HCT116 (cell line): ENCODE measurements around the gene BABAM2. TPM values are rescaled to one million over a fixed set of nuclear protein-coding genes. Genes with fewer than 3 reads are reported as not detected.

Source experiments
- ATAC-seq: fragments of 200-7000 bp; cut with Tn5 transposase; 2 replicates; pipeline ENCODE4 v1.9.1; 2020; ENCODE audit warnings: mild to moderate bottlenecking, moderate library complexity
- BruUV-seq: library from RNA; stranded (reverse); fragments of 400-500 nt; replicated peaks from 2 replicates; lab custom pipeline; 2021; lab: Mats Ljungman, UMichigan
- CTCF ChIA-PET: fragments of 300-600 bp; sonication (Branson Sonifier 250); formaldehyde crosslinking; loops from one replicate; lab custom pipeline; 2021; ENCODE audit warnings: antibody characterized with exemption; lab: Charles Lee
- POLR2A ChIA-PET: fragments of 300-600, 350-600 bp; sonication (Branson Sonifier 250); formaldehyde crosslinking; loops from one replicate; lab custom pipeline; 2021; ENCODE audit warnings: antibody characterized with exemption; lab: Charles Lee
- RAD21 ChIA-PET, 2 experiments: fragments of 300-600 bp; sonication (Branson Sonifier 250); formaldehyde crosslinking; loops; one replicate each; lab custom pipeline; 2023; ENCODE audit warnings: low total read pairs in 2 of 2; ENCODE audit not compliant: uncharacterized antibody in 2 of 2, unreplicated experiment in 2 of 2, low non-redundant PET in 1 of 2; lab: Charles Lee
- DNase-seq: peaks from one replicate; pipeline ENCODE4 v3.0.0-alpha.2; 2010; ENCODE audit warnings: low read depth, low spot score
- H2AFZ ChIP-seq: fragments of 200-600 bp; shearing (Covaris generic), sonication (generic); 2 replicates; pipeline ENCODE4 v1.6.1; 2017; ENCODE audit warnings: low read depth, mixed run types, mixed read lengths, antibody characterized with exemption, low read length; ENCODE audit not compliant: poor library complexity, severe bottlenecking
- H3K27ac ChIP-seq: 2 replicates; pipeline ENCODE4 v1.5.1; 2012; ENCODE audit warnings: low read depth, low read length
- H3K27me3 ChIP-seq: fragments of 200-600 bp; sonication (generic); 2 replicates; pipeline ENCODE4 v1.6.1; 2016; ENCODE audit warnings: mixed run types, low read length, mixed read lengths; ENCODE audit not compliant: insufficient read depth
- H3K36me3 ChIP-seq, 2 experiments: fragments of 200-500 bp in 1 of 2; fragments of 200-600 bp in 1 of 2; sonication (Bioruptor generic) in 1 of 2; sonication (generic) in 1 of 2; 2 replicates each; pipeline versions ENCODE4 v1.5.1 to v1.6.1; 2014 to 2016; ENCODE audit warnings: low read length in 2 of 2, inconsistent platforms in 1 of 2, mixed read lengths in 1 of 2, mixed run types in 1 of 2; ENCODE audit not compliant: insufficient read depth in 2 of 2, control insufficient read depth in 1 of 2
- H3K4me1 ChIP-seq, 2 experiments: fragments of 200-600 bp in 1 of 2; sonication (generic) in 1 of 2; 2 replicates each; pipeline versions ENCODE4 v1.5.1 to v1.6.1; 2012 to 2017; ENCODE audit warnings: low read length in 2 of 2, inconsistent platforms in 1 of 2, mild to moderate bottlenecking in 1 of 2, mixed read lengths in 1 of 2, mixed run types in 1 of 2, moderate library complexity in 1 of 2; ENCODE audit not compliant: insufficient read depth in 2 of 2, control insufficient read depth in 1 of 2
- H3K4me2 ChIP-seq: fragments of 200-600 bp; sonication (generic); 2 replicates; pipeline ENCODE4 v1.6.1; 2017; ENCODE audit warnings: mixed run types, low read length, mixed read lengths
- H3K4me3 ChIP-seq, 2 experiments: fragments of 200-600 bp in 1 of 2; sonication (generic) in 1 of 2; replicated peaks in 1 of 2; 2 replicates each; pipeline ENCODE4 v1.5.1; 2011 to 2016; ENCODE audit warnings: low read length in 2 of 2, control low read depth in 1 of 2, low read depth in 1 of 2, mild to moderate bottlenecking in 1 of 2, mixed read lengths in 1 of 2, mixed run types in 1 of 2
- H3K79me2 ChIP-seq: fragments of 200-600 bp; sonication (generic); 2 replicates; pipeline ENCODE4 v1.6.1; 2017; ENCODE audit warnings: mild to moderate bottlenecking, mixed run types, low read length, moderate library complexity, mixed read lengths; ENCODE audit not compliant: insufficient read depth
- H3K9ac ChIP-seq: fragments of 200-600 bp; sonication (generic); 2 replicates; pipeline ENCODE4 v1.6.1; 2016; ENCODE audit warnings: low read length, mixed read lengths
- H3K9me2 ChIP-seq: fragments of 200-600 bp; sonication (generic), shearing (Covaris generic); 2 replicates; pipeline ENCODE4 v1.6.1; 2017; ENCODE audit warnings: mixed run types, mild to moderate bottlenecking, moderate library complexity; ENCODE audit not compliant: insufficient read depth
- H3K9me3 ChIP-seq, 2 experiments: fragments of 200-500 bp in 1 of 2; fragments of 200-600 bp in 1 of 2; sonication (Bioruptor generic) in 1 of 2; sonication (generic) in 1 of 2; 2 replicates each; pipeline ENCODE4 v1.6.1; 2014 to 2017; ENCODE audit warnings: low read length in 2 of 2, mixed read lengths in 2 of 2, inconsistent platforms in 1 of 2, low read depth in 1 of 2, mild to moderate bottlenecking in 1 of 2, mixed run types in 1 of 2, moderate library complexity in 1 of 2; ENCODE audit not compliant: control insufficient read depth in 1 of 2, insufficient read depth in 1 of 2
- H4K20me1 ChIP-seq: fragments of 200-600 bp; sonication (generic), shearing (Covaris generic); 2 replicates; pipeline ENCODE4 v1.6.1; 2017; ENCODE audit warnings: mixed run types, mild to moderate bottlenecking, moderate library complexity; ENCODE audit not compliant: insufficient read depth
- EGR1 ChIP-seq: IDR thresholded peaks from 2 replicates; pipeline ENCODE4 v1.6.1; 2012; ENCODE audit warnings: low read depth
- TCF7L2 ChIP-seq: IDR thresholded peaks from 2 replicates; pipeline ENCODE4 v1.7.0; 2011; ENCODE audit warnings: borderline replicate concordance, inconsistent platforms; ENCODE audit not compliant: insufficient read depth, insufficient read length; ENCODE audit errors: extremely low read depth
- ZNF274 ChIP-seq: fragments of 200-500 bp; sonication (Bioruptor generic); IDR thresholded peaks from 2 replicates; pipeline ENCODE4 v1.6.1; 2014; ENCODE audit warnings: mild to moderate bottlenecking, low read depth, low read length, inconsistent platforms
- intact Hi-C: fragments of 100-400 bp; cut with micrococcal nuclease; formaldehyde crosslinking; loops from 2 replicates; pipeline ENCODE4 v1.10.0; 2022
- total RNA-seq: library from RNA; stranded (reverse); gene quantifications from one replicate; pipeline ENCODE4 v1.2.1, GENCODE V29; 2021; ENCODE audit not compliant: unreplicated experiment
- TF ChIP-seq, protein P1 (sequence below): IDR thresholded peaks from 2 replicates; pipeline ENCODE4 v1.6.1; 2012; ENCODE audit warnings: low read depth
- TF ChIP-seq, protein P2 (sequence below), 3 experiments: fragments of 200-600 bp in 1 of 3; sonication (generic) in 1 of 3; IDR thresholded peaks in 2 of 3; conservative IDR thresholded peaks in 1 of 3; 2 replicates each; pipeline ENCODE4 v1.5.1; 2012 to 2017; ENCODE audit warnings: low read depth in 2 of 3, low read length in 2 of 3, antibody characterized with exemption in 1 of 3, borderline replicate concordance in 1 of 3, control low read depth in 1 of 3, mild to moderate bottlenecking in 1 of 3, mixed read lengths in 1 of 3, mixed run types in 1 of 3, moderate library complexity in 1 of 3; ENCODE audit not compliant: insufficient read depth in 1 of 3

The BABAM2 gene
- total RNA-seq, 1 experiment from 2014 or later, result 23.8 TPM

DNA sequence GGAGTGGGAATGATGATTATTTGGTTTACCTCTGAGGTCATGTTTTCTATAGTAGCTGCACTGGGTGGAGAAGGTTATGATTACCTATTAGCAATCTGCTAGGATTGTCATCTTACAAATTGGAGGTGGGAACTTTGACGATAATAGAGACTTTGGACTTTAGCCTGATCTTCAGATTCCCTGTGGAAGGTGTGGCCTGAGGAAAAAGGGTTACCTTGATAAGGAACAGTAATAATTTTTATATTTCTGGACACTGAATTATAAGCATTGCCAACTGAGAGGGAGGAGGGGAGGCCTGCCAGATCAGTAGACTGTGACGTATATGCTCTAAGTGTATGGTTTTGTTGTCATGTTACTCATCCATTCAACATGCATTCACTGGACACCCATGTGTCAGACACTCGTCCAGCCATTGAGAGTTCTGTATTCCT, 318.7 kb downstream of the BABAM2 start:
- Histone ChIP-seq H3K9me2 (no peaks in the 10 kb centered on the region), H4K20me1 (no peaks in the 10 kb centered on the region), H3K27me3 (no peaks in the 10 kb centered on the region), H3K9ac (no peak overlapping the region), H3K4me3 (no peak overlapping the region), H3K27ac (no peak overlapping the region), H3K4me1 (no peaks in the 10 kb centered on the region), H3K9me3 (no peaks in the 10 kb centered on the region), H2AFZ (no peak overlapping the region), H3K4me2 (no peak overlapping the region), H3K36me3 (no peaks in the 10 kb centered on the region), H3K79me2 (no peaks in the 10 kb centered on the region)
- intact Hi-C loops, result no loop called here
- TF ChIP-seq, protein P1, sequence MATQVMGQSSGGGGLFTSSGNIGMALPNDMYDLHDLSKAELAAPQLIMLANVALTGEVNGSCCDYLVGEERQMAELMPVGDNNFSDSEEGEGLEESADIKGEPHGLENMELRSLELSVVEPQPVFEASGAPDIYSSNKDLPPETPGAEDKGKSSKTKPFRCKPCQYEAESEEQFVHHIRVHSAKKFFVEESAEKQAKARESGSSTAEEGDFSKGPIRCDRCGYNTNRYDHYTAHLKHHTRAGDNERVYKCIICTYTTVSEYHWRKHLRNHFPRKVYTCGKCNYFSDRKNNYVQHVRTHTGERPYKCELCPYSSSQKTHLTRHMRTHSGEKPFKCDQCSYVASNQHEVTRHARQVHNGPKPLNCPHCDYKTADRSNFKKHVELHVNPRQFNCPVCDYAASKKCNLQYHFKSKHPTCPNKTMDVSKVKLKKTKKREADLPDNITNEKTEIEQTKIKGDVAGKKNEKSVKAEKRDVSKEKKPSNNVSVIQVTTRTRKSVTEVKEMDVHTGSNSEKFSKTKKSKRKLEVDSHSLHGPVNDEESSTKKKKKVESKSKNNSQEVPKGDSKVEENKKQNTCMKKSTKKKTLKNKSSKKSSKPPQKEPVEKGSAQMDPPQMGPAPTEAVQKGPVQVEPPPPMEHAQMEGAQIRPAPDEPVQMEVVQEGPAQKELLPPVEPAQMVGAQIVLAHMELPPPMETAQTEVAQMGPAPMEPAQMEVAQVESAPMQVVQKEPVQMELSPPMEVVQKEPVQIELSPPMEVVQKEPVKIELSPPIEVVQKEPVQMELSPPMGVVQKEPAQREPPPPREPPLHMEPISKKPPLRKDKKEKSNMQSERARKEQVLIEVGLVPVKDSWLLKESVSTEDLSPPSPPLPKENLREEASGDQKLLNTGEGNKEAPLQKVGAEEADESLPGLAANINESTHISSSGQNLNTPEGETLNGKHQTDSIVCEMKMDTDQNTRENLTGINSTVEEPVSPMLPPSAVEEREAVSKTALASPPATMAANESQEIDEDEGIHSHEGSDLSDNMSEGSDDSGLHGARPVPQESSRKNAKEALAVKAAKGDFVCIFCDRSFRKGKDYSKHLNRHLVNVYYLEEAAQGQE, result no peak
- TF ChIP-seq, protein P2, sequence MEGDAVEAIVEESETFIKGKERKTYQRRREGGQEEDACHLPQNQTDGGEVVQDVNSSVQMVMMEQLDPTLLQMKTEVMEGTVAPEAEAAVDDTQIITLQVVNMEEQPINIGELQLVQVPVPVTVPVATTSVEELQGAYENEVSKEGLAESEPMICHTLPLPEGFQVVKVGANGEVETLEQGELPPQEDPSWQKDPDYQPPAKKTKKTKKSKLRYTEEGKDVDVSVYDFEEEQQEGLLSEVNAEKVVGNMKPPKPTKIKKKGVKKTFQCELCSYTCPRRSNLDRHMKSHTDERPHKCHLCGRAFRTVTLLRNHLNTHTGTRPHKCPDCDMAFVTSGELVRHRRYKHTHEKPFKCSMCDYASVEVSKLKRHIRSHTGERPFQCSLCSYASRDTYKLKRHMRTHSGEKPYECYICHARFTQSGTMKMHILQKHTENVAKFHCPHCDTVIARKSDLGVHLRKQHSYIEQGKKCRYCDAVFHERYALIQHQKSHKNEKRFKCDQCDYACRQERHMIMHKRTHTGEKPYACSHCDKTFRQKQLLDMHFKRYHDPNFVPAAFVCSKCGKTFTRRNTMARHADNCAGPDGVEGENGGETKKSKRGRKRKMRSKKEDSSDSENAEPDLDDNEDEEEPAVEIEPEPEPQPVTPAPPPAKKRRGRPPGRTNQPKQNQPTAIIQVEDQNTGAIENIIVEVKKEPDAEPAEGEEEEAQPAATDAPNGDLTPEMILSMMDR (IDR thresholded peaks at IDR 0.05 in 2 of 3, conservative IDR thresholded peaks at IDR 0.05 in 1 of 3; ENCODE audit: borderline replicate concordance in 1 of 3, insufficient read depth in 1 of 3, low read depth in 2 of 3, low read length in 2 of 3), result no peak
- no peak for TF ChIP-seq ZNF274
- no peak for TF ChIP-seq TCF7L2
- TF ChIP-seq EGR1, result no peak
- CTCF ChIA-PET, result no interaction called here
- BruUV-seq, result no TSS peak
- POLR2A ChIA-PET, result no interaction called here
- RAD21 ChIA-PET, result no interaction called here
- DNase-seq (no peak), ATAC-seq (no peak)
